ENCODE data around the gene NKTR. TPM values are rescaled to one million over a fixed set of nuclear protein-coding genes. Genes with fewer than 3 reads are reported as not detected.

The NKTR gene
- total and polyA plus RNA-seq, 2 of the 13 experiments (the other 11 are each of a cell fraction or from before 2014, with no cell fraction given), result 41.3 to 59.6 TPM

DNA sequence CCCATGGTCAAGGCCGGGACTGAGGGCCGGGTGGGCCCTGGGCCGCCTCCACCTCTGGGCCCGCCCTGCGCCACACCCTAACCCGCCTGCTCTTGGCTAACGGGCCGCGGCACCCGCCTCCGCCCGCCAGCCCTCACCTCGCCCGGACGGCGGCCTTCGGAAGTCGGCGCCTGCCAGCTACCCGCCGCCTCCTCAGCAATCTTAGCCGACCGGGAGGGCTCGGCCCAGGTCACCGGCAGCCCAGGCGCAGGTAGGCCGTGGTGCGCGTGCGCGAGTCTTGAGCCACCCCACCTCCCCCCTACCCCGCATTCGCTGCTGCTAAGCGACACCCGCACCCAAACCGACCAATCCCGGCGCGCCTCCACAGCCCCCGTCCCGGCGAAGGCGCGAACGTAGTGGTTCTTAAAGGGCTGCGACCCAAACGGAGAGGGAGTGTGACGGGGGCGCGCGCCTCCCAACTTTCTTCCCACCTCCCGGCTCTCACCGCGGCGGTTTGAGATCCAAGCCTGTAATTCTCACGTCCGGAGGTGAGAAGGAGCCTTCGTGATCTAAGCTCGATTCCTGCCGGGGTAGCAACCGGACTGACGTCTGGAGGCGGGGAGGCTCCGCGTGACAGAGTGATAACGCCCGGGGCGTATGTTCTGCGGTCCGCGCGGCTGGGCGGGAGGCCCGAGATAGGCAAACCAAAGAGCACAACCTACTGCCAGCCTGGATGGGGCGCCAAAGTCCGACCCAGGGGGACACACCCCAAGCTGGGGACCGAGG lies 18.6 kb upstream of the NKTR start, which contains the start of gene SEC22C (continued):
- TF ChIP-seq, protein P1, sequence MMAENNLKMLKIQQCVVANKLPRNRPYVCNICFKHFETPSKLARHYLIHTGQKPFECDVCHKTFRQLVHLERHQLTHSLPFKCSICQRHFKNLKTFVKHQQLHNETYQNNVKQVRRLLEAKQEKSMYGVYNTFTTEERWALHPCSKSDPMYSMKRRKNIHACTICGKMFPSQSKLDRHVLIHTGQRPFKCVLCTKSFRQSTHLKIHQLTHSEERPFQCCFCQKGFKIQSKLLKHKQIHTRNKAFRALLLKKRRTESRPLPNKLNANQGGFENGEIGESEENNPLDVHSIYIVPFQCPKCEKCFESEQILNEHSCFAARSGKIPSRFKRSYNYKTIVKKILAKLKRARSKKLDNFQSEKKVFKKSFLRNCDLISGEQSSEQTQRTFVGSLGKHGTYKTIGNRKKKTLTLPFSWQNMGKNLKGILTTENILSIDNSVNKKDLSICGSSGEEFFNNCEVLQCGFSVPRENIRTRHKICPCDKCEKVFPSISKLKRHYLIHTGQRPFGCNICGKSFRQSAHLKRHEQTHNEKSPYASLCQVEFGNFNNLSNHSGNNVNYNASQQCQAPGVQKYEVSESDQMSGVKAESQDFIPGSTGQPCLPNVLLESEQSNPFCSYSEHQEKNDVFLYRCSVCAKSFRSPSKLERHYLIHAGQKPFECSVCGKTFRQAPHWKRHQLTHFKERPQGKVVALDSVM (CRISPR knock-in tag; IDR thresholded peaks at IDR 0.05), result peak; percentile 64; the same call in 1 of the 2 replicates
- TF ChIP-seq, protein P2, sequence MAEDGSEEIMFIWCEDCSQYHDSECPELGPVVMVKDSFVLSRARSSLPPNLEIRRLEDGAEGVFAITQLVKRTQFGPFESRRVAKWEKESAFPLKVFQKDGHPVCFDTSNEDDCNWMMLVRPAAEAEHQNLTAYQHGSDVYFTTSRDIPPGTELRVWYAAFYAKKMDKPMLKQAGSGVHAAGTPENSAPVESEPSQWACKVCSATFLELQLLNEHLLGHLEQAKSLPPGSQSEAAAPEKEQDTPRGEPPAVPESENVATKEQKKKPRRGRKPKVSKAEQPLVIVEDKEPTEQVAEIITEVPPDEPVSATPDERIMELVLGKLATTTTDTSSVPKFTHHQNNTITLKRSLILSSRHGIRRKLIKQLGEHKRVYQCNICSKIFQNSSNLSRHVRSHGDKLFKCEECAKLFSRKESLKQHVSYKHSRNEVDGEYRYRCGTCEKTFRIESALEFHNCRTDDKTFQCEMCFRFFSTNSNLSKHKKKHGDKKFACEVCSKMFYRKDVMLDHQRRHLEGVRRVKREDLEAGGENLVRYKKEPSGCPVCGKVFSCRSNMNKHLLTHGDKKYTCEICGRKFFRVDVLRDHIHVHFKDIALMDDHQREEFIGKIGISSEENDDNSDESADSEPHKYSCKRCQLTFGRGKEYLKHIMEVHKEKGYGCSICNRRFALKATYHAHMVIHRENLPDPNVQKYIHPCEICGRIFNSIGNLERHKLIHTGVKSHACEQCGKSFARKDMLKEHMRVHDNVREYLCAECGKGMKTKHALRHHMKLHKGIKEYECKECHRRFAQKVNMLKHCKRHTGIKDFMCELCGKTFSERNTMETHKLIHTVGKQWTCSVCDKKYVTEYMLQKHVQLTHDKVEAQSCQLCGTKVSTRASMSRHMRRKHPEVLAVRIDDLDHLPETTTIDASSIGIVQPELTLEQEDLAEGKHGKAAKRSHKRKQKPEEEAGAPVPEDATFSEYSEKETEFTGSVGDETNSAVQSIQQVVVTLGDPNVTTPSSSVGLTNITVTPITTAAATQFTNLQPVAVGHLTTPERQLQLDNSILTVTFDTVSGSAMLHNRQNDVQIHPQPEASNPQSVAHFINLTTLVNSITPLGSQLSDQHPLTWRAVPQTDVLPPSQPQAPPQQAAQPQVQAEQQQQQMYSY (CRISPR knock-in tag; IDR thresholded peaks at IDR 0.05), result no peak
- TF ChIP-seq NR2F2 (IDR thresholded peaks at IDR 0.05; ENCODE audit: borderline replicate concordance, low read depth) (no peak; the same call in 1 of the 2 replicates), ZNF879 (CRISPR knock-in tag; IDR thresholded peaks at IDR 0.05) (peak; percentile 26; the same call in 1 of the 2 replicates), CBX2 (IDR thresholded peaks at IDR 0.05; ENCODE audit: low read depth, low read length) (no peak), CBX2 (CRISPR knock-in tag; IDR thresholded peaks at IDR 0.05; ENCODE audit: low read depth) (no peak), RBFOX2 (IDR thresholded peaks at IDR 0.05; ENCODE audit: low read depth, low read length) (peak; percentile 90), ZNF772 (CRISPR knock-in tag; IDR thresholded peaks at IDR 0.05) (peak; percentile 75; the same call in 1 of the 2 replicates), HOXA5 (CRISPR knock-in tag; IDR thresholded peaks at IDR 0.05) (0 out of 2 replicates have a peak, but pooled peaks have one; percentile 46), DPF2 (CRISPR knock-in tag; IDR thresholded peaks at IDR 0.05; ENCODE audit: borderline replicate concordance, low read depth) (no peak)
- TF ChIP-seq, protein P3, sequence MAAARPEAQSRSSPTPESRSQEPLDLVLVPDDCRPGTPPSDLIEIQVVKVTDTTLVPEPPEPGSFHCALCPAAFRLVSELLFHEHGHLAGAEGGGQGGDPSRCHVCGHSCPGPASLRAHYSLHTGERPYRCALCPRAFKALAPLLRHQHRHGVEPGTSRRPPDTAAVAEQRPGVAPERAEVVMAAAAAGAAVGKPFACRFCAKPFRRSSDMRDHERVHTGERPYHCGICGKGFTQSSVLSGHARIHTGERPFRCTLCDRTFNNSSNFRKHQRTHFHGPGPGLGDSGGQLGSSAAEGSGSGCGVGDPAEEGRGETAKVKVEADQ (CRISPR knock-in tag; IDR thresholded peaks at IDR 0.05; ENCODE audit: borderline replicate concordance), result peak; percentile 79; the same call in 1 of the 2 replicates
- TF ChIP-seq, protein P4, sequence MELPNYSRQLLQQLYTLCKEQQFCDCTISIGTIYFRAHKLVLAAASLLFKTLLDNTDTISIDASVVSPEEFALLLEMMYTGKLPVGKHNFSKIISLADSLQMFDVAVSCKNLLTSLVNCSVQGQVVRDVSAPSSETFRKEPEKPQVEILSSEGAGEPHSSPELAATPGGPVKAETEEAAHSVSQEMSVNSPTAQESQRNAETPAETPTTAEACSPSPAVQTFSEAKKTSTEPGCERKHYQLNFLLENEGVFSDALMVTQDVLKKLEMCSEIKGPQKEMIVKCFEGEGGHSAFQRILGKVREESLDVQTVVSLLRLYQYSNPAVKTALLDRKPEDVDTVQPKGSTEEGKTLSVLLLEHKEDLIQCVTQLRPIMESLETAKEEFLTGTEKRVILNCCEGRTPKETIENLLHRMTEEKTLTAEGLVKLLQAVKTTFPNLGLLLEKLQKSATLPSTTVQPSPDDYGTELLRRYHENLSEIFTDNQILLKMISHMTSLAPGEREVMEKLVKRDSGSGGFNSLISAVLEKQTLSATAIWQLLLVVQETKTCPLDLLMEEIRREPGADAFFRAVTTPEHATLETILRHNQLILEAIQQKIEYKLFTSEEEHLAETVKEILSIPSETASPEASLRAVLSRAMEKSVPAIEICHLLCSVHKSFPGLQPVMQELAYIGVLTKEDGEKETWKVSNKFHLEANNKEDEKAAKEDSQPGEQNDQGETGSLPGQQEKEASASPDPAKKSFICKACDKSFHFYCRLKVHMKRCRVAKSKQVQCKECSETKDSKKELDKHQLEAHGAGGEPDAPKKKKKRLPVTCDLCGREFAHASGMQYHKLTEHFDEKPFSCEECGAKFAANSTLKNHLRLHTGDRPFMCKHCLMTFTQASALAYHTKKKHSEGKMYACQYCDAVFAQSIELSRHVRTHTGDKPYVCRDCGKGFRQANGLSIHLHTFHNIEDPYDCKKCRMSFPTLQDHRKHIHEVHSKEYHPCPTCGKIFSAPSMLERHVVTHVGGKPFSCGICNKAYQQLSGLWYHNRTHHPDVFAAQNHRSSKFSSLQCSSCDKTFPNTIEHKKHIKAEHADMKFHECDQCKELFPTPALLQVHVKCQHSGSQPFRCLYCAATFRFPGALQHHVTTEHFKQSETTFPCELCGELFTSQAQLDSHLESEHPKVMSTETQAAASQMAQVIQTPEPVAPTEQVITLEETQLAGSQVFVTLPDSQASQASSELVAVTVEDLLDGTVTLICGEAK (IDR thresholded peaks at IDR 0.05), result no peak
- TF ChIP-seq, protein P4 (CRISPR knock-in tag; IDR thresholded peaks at IDR 0.05), result peak; percentile 32; the same call in 1 of the 2 replicates
